ENCODE results near the gene COX8A.

COX8A gene

GRCh38 chr11:64003807-64004589 is 29.6 kb downstream of the COX8A start:
- no peak for DNase-seq

GRCh38 chr11:64004590-64004984 is 30.2 kb downstream of the COX8A start:
- no peak for DNase-seq

GRCh38 chr11:64005691-64006090 is 31.3 kb downstream of the COX8A start:
- DNase-seq: no peak

- DNase-seq: no peak
These were observed 32.0 kb downstream of the COX8A start for GRCh38 chr11:64006398-64006797.

- no peak for DNase-seq
These were observed 32.8 kb downstream of the COX8A start for GRCh38 chr11:64007160-64007628.

- DNase-seq: peak; percentile 52
These were observed 33.3 kb downstream of the COX8A start for GRCh38 chr11:64007629-64008282.

GRCh38 chr11:64008283-64008913 is 34.0 kb downstream of the COX8A start:
- DNase-seq: no peak

GRCh38 chr11:64008914-64009633 is 34.7 kb downstream of the COX8A start:
- no peak for DNase-seq

- DNase-seq: no peak
These were observed 35.3 kb downstream of the COX8A start for GRCh38 chr11:64009710-64010109.

GRCh38 chr11:64010783-64011182 is 36.4 kb downstream of the COX8A start:
- DNase-seq: no peak

- no peak for DNase-seq
These were observed 37.0 kb downstream of the COX8A start for GRCh38 chr11:64011371-64011770.

GRCh38 chr11:64013141-64013896 is 38.9 kb downstream of the COX8A start:
- DNase-seq: no peak

- DNase-seq: no peak
These were observed 39.9 kb downstream of the COX8A start for GRCh38 chr11:64014356-64014755.

GRCh38 chr11:64015510-64015909 is 41.1 kb downstream of the COX8A start:
- no peak for DNase-seq

GRCh38 chr11:64015935-64016845 is 41.8 kb downstream of the COX8A start:
- DNase-seq: no peak

GRCh38 chr11:64017945-64018224 is 43.5 kb downstream of the COX8A start:
- DNase-seq: no peak

- DNase-seq: no peak
These were observed 43.9 kb downstream of the COX8A start for GRCh38 chr11:64018310-64018709.

GRCh38 chr11:64019106-64020037 is 45.0 kb downstream of the COX8A start:
- DNase-seq: no peak

GRCh38 chr11:64020976-64021756 is 46.7 kb downstream of the COX8A start:
- DNase-seq: no peak

- no peak for DNase-seq
These were observed 47.3 kb downstream of the COX8A start for GRCh38 chr11:64021757-64022093.

Data from NCI-H774 (cell line).